Stimulated activated CD8-positive, alpha-beta memory T cell treated with anti-CD3 and anti-CD28 coated beads, Interleukin-2, amount 100 ng/mL, for 48 hours (primary cell): ENCODE measurements around the gene AGPAT1.

Experiments
- DNase-seq, 2 donors: peaks; one replicate each; pipeline ENCODE4 v3.0.0-alpha.2; 2020; ENCODE audit warnings: low read depth in 2 of 2

AGPAT1 gene

GRCh38 chr6:32168807-32169591, 6.9 kb downstream of the AGPAT1 start:
- no peak for DNase-seq

- no peak for DNase-seq
These were observed 7.5 kb downstream of the AGPAT1 start for GRCh38 chr6:32168350-32168749.

- no peak for DNase-seq
These were observed 8.1 kb downstream of the AGPAT1 start for GRCh38 chr6:32167761-32168262.

- DNase-seq: no peak
These were observed 8.6 kb downstream of the AGPAT1 start for GRCh38 chr6:32167154-32167760.

- no peak for DNase-seq
These were observed 9.3 kb downstream of the AGPAT1 start for GRCh38 chr6:32166411-32167061.

DNA sequence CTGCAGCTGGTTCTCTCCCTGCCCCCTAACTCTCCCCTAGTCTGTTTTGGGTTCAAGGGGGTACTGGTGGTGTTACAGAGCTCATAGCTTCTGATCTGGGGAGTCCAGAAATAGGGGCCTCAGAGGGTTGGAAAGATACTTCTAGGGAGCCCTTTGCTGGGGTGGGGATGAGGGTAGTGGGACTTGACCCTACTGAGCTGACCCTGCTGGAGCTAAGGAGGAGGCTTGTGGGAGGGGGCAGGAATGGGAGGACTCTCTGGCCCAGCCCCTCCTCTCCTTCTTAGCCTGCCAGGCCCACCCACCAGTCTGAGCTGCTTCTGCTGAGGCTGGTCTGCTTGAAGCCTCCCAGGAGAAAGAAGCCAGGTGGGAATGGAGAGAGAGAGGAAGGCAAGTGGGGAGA, 11.6 kb downstream of the AGPAT1 start, which contains the start of gene EGFL8:
TSS of gene EGFL8 (plus strand) at position 301 of the 400 bp plus-strand sequence. CDS start 1,571 bp downstream, outside the sequence.
- DNase-seq: no peak

GRCh38 chr6:32163559-32164258, 12.2 kb downstream of the AGPAT1 start:
- no peak for DNase-seq

GRCh38 chr6:32158052-32158451, 17.8 kb downstream of the AGPAT1 start:
- no peak for DNase-seq

DNA sequence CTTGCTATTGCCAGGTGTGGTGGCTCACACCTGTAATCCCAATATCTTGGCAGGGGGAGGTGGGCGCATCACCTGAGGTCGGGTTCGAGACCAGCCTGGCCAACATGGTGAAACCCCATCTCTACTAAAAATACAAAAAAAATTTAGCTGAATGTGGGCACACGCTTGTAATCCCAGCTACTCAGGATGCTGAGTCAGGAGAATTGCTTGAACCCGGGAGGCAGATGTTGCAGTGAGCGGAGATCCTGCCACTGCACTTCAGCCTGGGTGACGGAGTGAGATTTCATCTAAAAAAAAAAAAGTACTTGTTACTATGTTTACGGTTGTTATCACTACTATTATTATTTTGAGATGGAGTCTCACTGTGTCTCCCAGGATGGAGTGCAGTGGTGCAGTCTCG, 19.0 kb downstream of the AGPAT1 start:
- no peak for DNase-seq

- no peak for DNase-seq
These were observed 21.2 kb downstream of the AGPAT1 start for GRCh38 chr6:32154514-32155161.

DNA sequence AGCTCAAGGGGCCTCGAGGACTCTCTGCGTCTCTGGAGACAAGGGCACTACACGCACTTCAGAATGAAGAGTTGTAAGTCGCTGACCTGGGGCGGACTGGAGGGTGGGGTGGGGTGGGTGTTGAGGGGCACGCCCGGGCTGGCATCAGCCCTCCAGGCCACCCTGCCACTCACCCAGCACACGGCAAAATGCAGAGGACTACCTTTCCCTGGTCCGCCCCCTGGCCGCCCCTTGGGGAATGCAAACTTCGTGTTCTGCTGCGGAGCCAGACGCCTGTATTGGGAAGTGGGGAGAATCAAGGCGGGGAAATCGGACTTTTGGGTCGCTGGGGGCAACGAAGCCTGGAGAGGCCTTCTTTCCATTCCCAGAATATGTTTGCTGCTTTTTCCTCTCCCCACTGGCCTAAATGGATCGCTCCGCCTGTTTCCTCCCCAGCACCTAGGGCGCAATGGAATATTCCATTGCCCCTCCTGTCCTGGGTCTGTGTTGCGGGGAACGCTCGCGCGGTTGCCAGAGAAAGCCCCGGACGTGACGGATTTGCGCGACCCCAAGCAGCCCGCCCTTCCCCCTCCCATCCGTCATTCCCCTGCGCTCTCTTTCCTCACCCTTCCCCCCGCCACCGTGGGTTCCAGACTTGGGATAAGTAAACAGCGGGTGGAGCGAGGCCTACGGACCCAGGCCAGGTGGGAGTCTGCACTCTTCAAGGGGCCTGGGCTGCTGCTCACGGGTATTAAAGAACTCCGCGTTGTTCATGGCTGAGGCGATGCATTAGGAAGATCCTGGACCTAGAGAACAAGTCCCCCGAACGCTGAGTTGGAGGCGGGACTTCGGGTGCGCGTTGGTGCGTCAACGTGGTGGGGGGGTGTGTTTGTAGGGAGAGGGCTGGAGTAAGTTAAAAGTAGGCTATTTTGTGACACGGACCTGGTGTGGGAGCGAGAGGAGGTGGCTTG, 22.0 kb downstream of the AGPAT1 start, which contains the start of gene PPT2:
TSS of gene PPT2 (plus strand) at position 578 of the 950 bp plus-strand sequence. CDS start 454 bp downstream, outside the sequence.
- peak; percentile 74 to 79 for DNase-seq

GRCh38 chr6:32152769-32153563, 22.9 kb downstream of the AGPAT1 start:
- DNase-seq: no peak

DNA sequence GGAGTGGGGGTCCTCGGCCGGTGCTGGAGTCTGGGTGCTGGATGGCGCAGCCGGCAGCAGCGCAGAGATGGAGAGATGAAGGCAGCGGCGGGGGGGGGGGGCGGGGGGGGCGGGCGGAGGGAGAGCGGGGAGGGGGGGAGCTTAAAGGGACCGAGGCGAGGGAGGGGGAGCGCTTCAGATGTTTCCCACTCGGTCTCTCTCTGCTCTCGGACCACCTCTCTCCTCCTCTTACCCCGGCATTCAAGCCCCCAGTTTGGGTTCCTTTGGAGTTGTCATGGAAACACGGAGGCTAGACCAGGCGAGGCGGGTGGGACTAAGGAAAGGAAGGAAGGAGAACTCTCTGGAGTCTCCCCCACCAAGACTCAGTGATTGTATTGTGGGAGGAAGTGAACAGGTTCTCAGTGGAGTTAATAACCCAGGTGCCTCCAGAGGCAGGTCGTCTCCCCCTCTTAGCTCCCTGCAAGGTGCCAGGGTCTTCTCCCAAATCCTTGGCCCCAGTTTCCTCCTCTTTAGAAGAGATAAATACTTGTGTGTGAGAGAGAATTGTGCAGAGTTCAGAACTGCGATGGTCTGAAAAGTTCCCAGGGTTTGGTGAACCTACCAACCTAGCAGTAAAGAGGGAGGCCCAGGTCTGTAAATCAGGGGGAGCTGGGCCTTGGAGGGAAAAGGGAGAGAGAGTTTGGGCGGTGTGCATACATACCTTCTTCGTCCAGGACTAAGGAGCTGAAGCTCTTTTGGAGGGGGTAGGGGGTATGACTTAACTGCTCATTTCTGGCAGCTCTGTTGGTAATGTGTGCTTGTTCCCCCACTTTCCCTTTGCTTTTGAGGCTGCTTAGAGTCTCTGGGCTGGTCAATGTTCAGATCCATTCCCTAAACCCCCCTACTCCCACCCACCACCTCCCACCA, 23.8 kb downstream of the AGPAT1 start, which contains the start of gene PRRT1:
TSS of gene PRRT1 (minus strand) at position 77 of the 906 bp plus-strand sequence. CDS start 112 bp downstream, outside the sequence.
- no peak for DNase-seq

DNA sequence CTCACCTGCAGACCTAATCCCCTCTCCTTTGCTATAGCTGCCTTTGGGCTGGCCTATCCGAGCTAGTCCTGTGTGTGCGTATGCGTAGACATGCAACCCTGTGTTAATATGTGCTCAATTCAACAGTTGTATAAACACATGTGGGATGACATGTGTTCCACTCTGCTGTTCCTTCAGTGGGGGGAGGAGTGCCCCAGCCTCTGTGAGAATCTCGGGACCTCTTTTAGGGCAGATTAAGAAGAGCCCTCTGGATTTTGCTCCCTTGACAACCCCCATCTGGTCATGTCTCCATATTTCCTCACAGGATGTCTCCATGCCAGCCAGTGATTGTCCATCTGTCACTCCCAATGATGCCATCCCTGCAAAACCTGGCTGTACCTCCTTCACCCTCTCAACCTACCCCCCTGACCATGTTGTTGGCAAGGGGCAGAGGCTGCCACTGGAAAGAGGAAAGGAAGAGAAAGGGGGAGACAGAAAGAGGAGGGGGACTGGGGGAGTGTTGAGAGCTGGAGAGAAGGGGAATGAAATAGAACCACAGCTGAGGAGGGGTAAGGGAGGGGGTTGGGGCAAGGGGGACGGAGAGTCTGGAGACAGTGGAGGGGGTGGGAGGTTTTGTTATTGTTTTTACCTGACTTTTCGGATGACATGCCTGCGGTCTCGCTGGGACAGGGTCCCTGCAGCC, 24.6 kb downstream of the AGPAT1 start:
- DNase-seq: no peak

- no peak for DNase-seq
These were observed 25.7 kb downstream of the AGPAT1 start for GRCh38 chr6:32149932-32150870.

DNA sequence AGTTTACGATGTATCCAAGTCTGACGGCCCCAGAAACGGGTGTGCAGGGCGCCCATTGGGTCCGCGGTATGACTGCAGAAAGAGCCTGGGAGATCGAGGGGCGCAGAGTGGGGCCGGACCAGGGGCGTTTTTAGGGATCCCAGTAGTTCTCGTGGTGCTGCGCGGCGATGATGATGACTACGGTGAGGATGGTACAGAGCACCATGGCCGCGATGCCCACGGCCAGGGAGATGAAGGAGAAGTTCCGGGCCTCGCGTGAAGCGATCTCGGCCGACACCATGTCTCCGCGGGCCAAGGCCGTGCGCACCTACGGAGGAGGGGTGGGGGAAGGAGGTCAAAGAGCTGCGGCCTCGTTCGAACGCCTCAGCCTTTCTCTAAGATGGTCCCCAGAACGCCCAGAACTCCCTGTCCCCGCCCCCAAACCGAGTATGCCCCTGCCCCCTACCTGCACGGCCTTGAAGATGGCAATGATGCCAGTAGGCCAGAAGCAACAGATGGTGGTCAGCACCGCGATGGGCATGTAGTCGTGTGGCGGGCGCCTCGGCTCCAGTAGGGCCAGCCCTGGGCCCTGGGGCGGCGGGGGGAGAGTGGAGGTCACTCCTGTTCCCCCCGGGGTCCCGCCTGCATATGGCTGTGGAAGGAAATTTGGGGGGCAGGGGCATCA, 26.7 kb downstream of the AGPAT1 start:
- no peak for DNase-seq
